H1 (cell line): Measurements from ENCODE around the gene FIZ1. TPM values are rescaled to one million over a fixed set of nuclear protein-coding genes. Genes with fewer than 3 reads are reported as not detected.

Experiments used
- CTCF ChIA-PET: fragments of 300-600 bp; sonication (Branson Sonifier 250); formaldehyde crosslinking; loops from one replicate; lab custom pipeline; 2021; ENCODE audit not compliant: partially characterized antibody; lab: Charles Lee
- POLR2A ChIA-PET: fragments of 300-600 bp; sonication (Branson Sonifier 250); formaldehyde crosslinking; loops from one replicate; lab custom pipeline; 2021; ENCODE audit warnings: inconsistent platforms; ENCODE audit not compliant: partially characterized antibody; lab: Charles Lee
- DNase-seq, 2 experiments: peaks; one replicate each; pipeline versions ENCODE4 v3.0.0 to v3.0.0-alpha.2; 2010 to 2022; ENCODE audit warnings: low spot score in 2 of 2, low read depth in 1 of 2, mixed read lengths in 1 of 2
- FAIRE-seq: peaks from 2 replicates; lab custom pipeline; 2011; peaks lifted over from hg19 to GRCh38; lab: Jason Lieb, UNC
- H2AFZ ChIP-seq: 2 replicates; pipeline ENCODE4 v1.8.1; 2012; ENCODE audit warnings: low read length, inconsistent platforms
- H2AK5ac ChIP-seq: 2 replicates; pipeline ENCODE4 v1.6.1; 2013; ENCODE audit warnings: low read depth, low read length
- H2BK120ac ChIP-seq: replicated peaks from 2 replicates; pipeline ENCODE3; 2013; ENCODE audit warnings: low read depth, low read length, inconsistent platforms
- H2BK12ac ChIP-seq: 2 replicates; pipeline ENCODE4 v1.6.1; 2013; ENCODE audit warnings: low read depth, low read length
- H2BK15ac ChIP-seq: 2 replicates; pipeline ENCODE4 v1.6.1; 2013; ENCODE audit warnings: low read length
- H2BK20ac ChIP-seq: 2 replicates; pipeline ENCODE4 v1.6.1; 2013; ENCODE audit warnings: low read length
- H2BK5ac ChIP-seq: 2 replicates; pipeline ENCODE4 v1.6.1; 2013; ENCODE audit warnings: low read depth, low read length
- H3K14ac ChIP-seq: 2 replicates; pipeline ENCODE4 v1.6.1; 2013; ENCODE audit warnings: inconsistent platforms; ENCODE audit not compliant: insufficient read length
- H3K18ac ChIP-seq: 2 replicates; pipeline ENCODE4 v1.6.1; 2013; ENCODE audit warnings: low read length; ENCODE audit errors: extremely low read depth
- H3K23ac ChIP-seq: 2 replicates; pipeline ENCODE4 v1.6.1; 2013; ENCODE audit warnings: inconsistent platforms; ENCODE audit not compliant: insufficient read length
- H3K23me2 ChIP-seq: 2 replicates; pipeline ENCODE4 v1.6.1; 2013; ENCODE audit warnings: low read depth, low read length
- H3K27ac ChIP-seq: 2 replicates; pipeline ENCODE4 v1.6.1; 2011; ENCODE audit warnings: low read depth, low read length, inconsistent platforms
- H3K27me3 ChIP-seq, 4 experiments: replicated peaks in 1 of 4; 1 replicate in 1 of 4; 2 replicates in 3 of 4; pipeline versions ENCODE4 v1.6.1 to v1.8.1; 2011 to 2013; ENCODE audit warnings: low read length in 3 of 4, mild to moderate bottlenecking in 3 of 4, inconsistent platforms in 2 of 4, mixed read lengths in 2 of 4, moderate library complexity in 1 of 4; ENCODE audit not compliant: control insufficient read depth in 3 of 4, insufficient read depth in 3 of 4; ENCODE audit errors: extremely low read depth in 1 of 4
- H3K36me3 ChIP-seq, 4 experiments: 2 replicates each; pipeline versions ENCODE4 v1.6.1 to v1.8.1; 2011 to 2013; ENCODE audit warnings: mild to moderate bottlenecking in 4 of 4, low read length in 3 of 4, moderate library complexity in 2 of 4, control low read depth in 1 of 4, inconsistent platforms in 1 of 4; ENCODE audit not compliant: insufficient read depth in 4 of 4, control insufficient read depth in 2 of 4
- H3K4ac ChIP-seq: replicated peaks from 2 replicates; pipeline ENCODE3; 2013; ENCODE audit warnings: low read length, low read depth, mixed read lengths, inconsistent platforms; ENCODE audit not compliant: insufficient read length
- H3K4me1 ChIP-seq, 4 experiments: replicated peaks in 1 of 4; 1 replicate in 1 of 4; 2 replicates in 3 of 4; pipeline versions ENCODE4 v1.6.1 to v1.8.1; 2011 to 2013; ENCODE audit warnings: low read length in 3 of 4, inconsistent platforms in 2 of 4, mixed read lengths in 1 of 4; ENCODE audit not compliant: insufficient read depth in 4 of 4, control insufficient read depth in 3 of 4
- H3K4me2 ChIP-seq, 2 experiments: 2 replicates each; pipeline versions ENCODE4 v1.6.1 to v1.8.1; 2011 to 2013; ENCODE audit warnings: low read depth in 2 of 2, low read length in 2 of 2, control low read depth in 1 of 2, inconsistent platforms in 1 of 2, mild to moderate bottlenecking in 1 of 2; ENCODE audit not compliant: insufficient read depth in 1 of 2
- H3K4me3 ChIP-seq, 4 experiments: fragments of 200-600, 300-600 bp in 1 of 4; sonication (generic), shearing (Covaris generic), sonication (Bioruptor Twin) in 1 of 4; 2 replicates each; pipeline versions ENCODE4 v1.5.1 to v1.8.1; 2011 to 2016; ENCODE audit warnings: low read length in 4 of 4, low read depth in 3 of 4, control low read depth in 2 of 4, inconsistent platforms in 2 of 4, mild to moderate bottlenecking in 2 of 4, mixed read lengths in 1 of 4, moderate library complexity in 1 of 4; ENCODE audit not compliant: insufficient read depth in 2 of 4; ENCODE audit errors: extremely low read depth in 1 of 4
- H3K56ac ChIP-seq: replicated peaks from 2 replicates; pipeline ENCODE3; 2013; ENCODE audit warnings: low read depth, mild to moderate bottlenecking, mixed read lengths, low read length, inconsistent platforms; ENCODE audit not compliant: insufficient read length
- H3K79me1 ChIP-seq: 2 replicates; pipeline ENCODE4 v1.6.1; 2013; ENCODE audit warnings: low read depth, low read length, control low read depth
- H3K79me2 ChIP-seq, 2 experiments: 2 replicates each; pipeline versions ENCODE4 v1.6.1 to v1.8.1; 2012 to 2013; ENCODE audit warnings: low read length in 2 of 2, mild to moderate bottlenecking in 2 of 2, inconsistent platforms in 1 of 2; ENCODE audit not compliant: insufficient read depth in 2 of 2, control insufficient read depth in 1 of 2
- H3K9ac ChIP-seq, 4 experiments: replicated peaks in 1 of 4; 1 replicate in 1 of 4; 2 replicates in 3 of 4; pipeline versions ENCODE4 v1.6.1 to v1.8.1; 2011 to 2013; ENCODE audit warnings: low read depth in 3 of 4, low read length in 3 of 4, control low read depth in 2 of 4, mild to moderate bottlenecking in 2 of 4, moderate library complexity in 2 of 4, inconsistent platforms in 1 of 4; ENCODE audit errors: extremely low read depth in 1 of 4
- H3K9me3 ChIP-seq, 2 experiments: 2 replicates each; pipeline versions ENCODE4 v1.6.1 to v1.8.1; 2012 to 2013; ENCODE audit warnings: mild to moderate bottlenecking in 2 of 2, moderate library complexity in 2 of 2, control low read depth in 1 of 2, inconsistent platforms in 1 of 2, low read depth in 1 of 2, low read length in 1 of 2, mixed read lengths in 1 of 2; ENCODE audit not compliant: insufficient read depth in 2 of 2
- H4K20me1 ChIP-seq, 2 experiments: replicated peaks in 1 of 2; 2 replicates each; pipeline versions ENCODE3 to v1.8.1; 2011 to 2013; ENCODE audit warnings: inconsistent platforms in 2 of 2, low read length in 2 of 2, mild to moderate bottlenecking in 1 of 2; ENCODE audit not compliant: insufficient read depth in 2 of 2, control insufficient read depth in 1 of 2
- H4K5ac ChIP-seq: 2 replicates; pipeline ENCODE4 v1.6.1; 2013; ENCODE audit warnings: low read length, low read depth, mixed read lengths, inconsistent platforms; ENCODE audit not compliant: insufficient read length
- H4K8ac ChIP-seq: 2 replicates; pipeline ENCODE4 v1.8.0; 2013; ENCODE audit warnings: mild to moderate bottlenecking, moderate library complexity, low read length, inconsistent platforms; ENCODE audit not compliant: insufficient read depth; ENCODE audit errors: extremely low read depth
- H4K91ac ChIP-seq: replicated peaks from 2 replicates; pipeline ENCODE3; 2013; ENCODE audit warnings: low read length, mixed read lengths, inconsistent platforms; ENCODE audit not compliant: insufficient read length
- ATF2 ChIP-seq: IDR thresholded peaks from 2 replicates; pipeline ENCODE4 v1.6.1; 2012; ENCODE audit warnings: low read length, inconsistent platforms
- CEBPB ChIP-seq: IDR thresholded peaks from 2 replicates; pipeline ENCODE4 v1.6.1; 2012; ENCODE audit warnings: low read depth, low read length
- CHD1 ChIP-seq: IDR thresholded peaks from 2 replicates; pipeline ENCODE4 v1.6.1; 2012; ENCODE audit warnings: low read depth, low read length, improper control_type of control experiment
- POLR2AphosphoS5 ChIP-seq: IDR thresholded peaks from 2 replicates; pipeline ENCODE4 v1.6.1; 2011; ENCODE audit warnings: low read depth, low read length
- WGBS, 2 experiments: shearing (Covaris generic) in 1 of 2; methylation state at CpG; one replicate each; pipeline versions ENCODE4 v1.1.6 to v1.1.7; 2013 to 2015; ENCODE audit warnings: low lambda C conversion rate in 2 of 2, mixed read lengths in 2 of 2, inconsistent platforms in 1 of 2, low coverage in 1 of 2, missing lambda C conversion rate in 1 of 2; ENCODE audit not compliant: insufficient replicate concordance in 2 of 2, insufficient coverage in 1 of 2, insufficient read length in 1 of 2; ENCODE audit errors: extremely low coverage in 1 of 2, missing lambda C conversion rate in 1 of 2; 5-methylcytosine and 5-hydroxymethylcytosine counted together
- polyA plus RNA-seq, 7 experiments: library from polyadenylated mRNA; depleted of rRNA in 3 of 7; stranded (reverse) in 5 of 7; unstranded in 2 of 7; fragments of >200 nt in 5 of 7; fragments of 200-250 nt in 2 of 7; gene quantifications; 1 replicate in 5 of 7; 2 replicates in 1 of 7; 4 replicates in 1 of 7; pipeline versions ENCODE4 v1.2.1 to v1.2.3, GENCODE V29; 2011 to 2013; ENCODE audit warnings: missing spikeins in 2 of 7, mixed read lengths in 2 of 7
- total RNA-seq: library from RNA; stranded (reverse); fragmentation: NEBNext Ultra II Directional; extraction: Animal tissue kit (Norgen Biotek cat#: 25700); gene quantifications from 2 replicates; pipeline ENCODE4 v1.2.1, GENCODE V29; 2021

Gene FIZ1
- total and polyA plus RNA-seq, 2 of the 8 experiments (the other 6 are each of a cell fraction or from before 2014, with no cell fraction given) = 9.1 to 18.5 TPM

GRCh38 chr19:55621205-55621672 is 21.9 kb upstream of the FIZ1 start:
- H3K27me3 ChIP-seq = peaks cover 0 to 2% (median 0%) of the 10 kb centered on the region in 4 experiments; a peak in 1 of 7 replicates
- H4K5ac ChIP-seq = no peak overlapping the region
- no peaks in the 10 kb centered on the region for H3K79me1 ChIP-seq
- FAIRE-seq = no peak
- H3K79me2 ChIP-seq = no peaks in the 10 kb centered on the region
- H3K36me3 ChIP-seq = peaks cover 0 to 16% (median 4%) of the 10 kb centered on the region in 4 experiments; a peak in 5 of 8 replicates
- H4K20me1 ChIP-seq = peaks cover 1 to 5% of the 10 kb centered on the region in 2 experiments
- no peak for DNase-seq
- CTCF ChIA-PET = interaction anchor here (0.6 to 8.0 kb wide), 4 partner anchors 11 to 478 kb away, joined by 3 to 38 read pairs (median 9); partner anchors contain the start of gene ZNF865
- no peak overlapping the region for H3K18ac ChIP-seq
- no peak overlapping the region for H3K4ac ChIP-seq
- no peak overlapping the region for H2BK120ac ChIP-seq
- no peak overlapping the region for H3K14ac ChIP-seq
- no peak overlapping the region for H4K8ac ChIP-seq
- H3K9ac ChIP-seq = no peak overlapping the region
- no peak overlapping the region for H2BK12ac ChIP-seq
- H2BK15ac ChIP-seq = no peak overlapping the region
- peak; percentile 33; the same call in 1 of the 2 replicates for TF ChIP-seq POLR2AphosphoS5
- no peak for TF ChIP-seq CEBPB
- TF ChIP-seq CHD1 = no peak
- TF ChIP-seq ATF2 = no peak
- H4K91ac ChIP-seq = no peak overlapping the region
- H3K23me2 ChIP-seq = no peaks in the 10 kb centered on the region
- no peak overlapping the region for H3K23ac ChIP-seq
- no peak overlapping the region for H2AFZ ChIP-seq
- H3K27ac ChIP-seq = no peak overlapping the region
- H2AK5ac ChIP-seq = no peak overlapping the region
- WGBS, 2 experiments = 94% methylated on average over 8 of the region's 9 CpGs; no CpG with 5 or more reads in 1 of the 2 experiments
- no peak overlapping the region for H2BK20ac ChIP-seq
- no peak overlapping the region for H3K4me2 ChIP-seq
- no peak overlapping the region for H2BK5ac ChIP-seq
- no peaks in the 10 kb centered on the region; a peak in 1 of 4 replicates for H3K9me3 ChIP-seq
- POLR2A ChIA-PET = interaction anchor here (0.6 to 6.8 kb wide), 7 partner anchors 10 to 214 kb away, joined by 3 to 32 read pairs (median 4); partner anchors contain the start of genes FIZ1, UBE2S, ZNF524 and ZNF865
- H3K56ac ChIP-seq = no peak overlapping the region
- peaks cover 0 to 3% (median 0%) of the 10 kb centered on the region in 4 experiments; a peak in 3 of 7 replicates for H3K4me1 ChIP-seq
- H3K4me3 ChIP-seq = no peak overlapping the region
